CD4-positive, CD25-positive, alpha-beta regulatory T cell (primary cell): ENCODE data around the gene CEP112. TPM values are rescaled to one million over a fixed set of nuclear protein-coding genes. Genes with fewer than 3 reads are reported as not detected.

ENCODE experiments used
- ATAC-seq, 2 donors: fragments of 150-1000 bp; cut with Tn5 transposase; one replicate each; pipeline ENCODE4 v1.10.0; 2021; ENCODE audit warnings: low read depth in 2 of 2, moderate number of reproducible peaks in 2 of 2, moderate library complexity in 1 of 2
- DNase-seq, 3 donors: peaks; one replicate each; pipeline versions ENCODE4 v3.0.0 to v3.0.0-alpha.2; 2012 to 2022; ENCODE audit warnings: mixed read lengths in 1 of 3
- H3K27ac ChIP-seq: one replicate; pipeline ENCODE4 v1.7.0; 2013; ENCODE audit warnings: mild to moderate bottlenecking, low read length; ENCODE audit not compliant: insufficient read depth, poor library complexity, severe bottlenecking
- H3K27me3 ChIP-seq: one replicate; pipeline ENCODE4 v1.7.0; 2013; ENCODE audit warnings: low read length; ENCODE audit not compliant: control insufficient read depth, insufficient read depth
- H3K36me3 ChIP-seq: one replicate; pipeline ENCODE4 v1.7.0; 2013; ENCODE audit warnings: mild to moderate bottlenecking, low read length, moderate library complexity; ENCODE audit not compliant: control insufficient read depth, insufficient read depth
- H3K4me1 ChIP-seq: 2 replicates; pipeline ENCODE4 v1.7.0; 2013; ENCODE audit warnings: mild to moderate bottlenecking, low read length; ENCODE audit not compliant: insufficient read depth, control insufficient read depth, poor library complexity, severe bottlenecking
- H3K4me3 ChIP-seq: one replicate; pipeline ENCODE4 v1.7.0; 2013; ENCODE audit warnings: low read depth, mild to moderate bottlenecking, low read length, moderate library complexity
- H3K9me3 ChIP-seq, 2 experiments: 1 replicate in 1 of 2; 2 replicates in 1 of 2; pipeline ENCODE4 v1.7.0; 2013; ENCODE audit warnings: low read length in 2 of 2, mild to moderate bottlenecking in 1 of 2, moderate library complexity in 1 of 2; ENCODE audit not compliant: control insufficient read depth in 2 of 2
- H3K27ac Mint-ChIP-seq, 3 donors: one replicate each; pipeline ENCODE4 v1.8.0; 2020 to 2022; ENCODE audit warnings: mild to moderate bottlenecking in 3 of 3, mixed read lengths in 3 of 3, moderate library complexity in 2 of 3
- H3K27me3 Mint-ChIP-seq: one replicate; pipeline ENCODE4 v1.8.0; 2022; ENCODE audit warnings: mild to moderate bottlenecking, mixed read lengths
- H3K36me3 Mint-ChIP-seq: one replicate; pipeline ENCODE4 v1.8.0; 2020; ENCODE audit warnings: mixed read lengths
- H3K4me1 Mint-ChIP-seq, 4 donors: one replicate each; pipeline ENCODE4 v1.8.0; 2020 to 2022; ENCODE audit warnings: mixed read lengths in 4 of 4, mild to moderate bottlenecking in 1 of 4
- H3K4me3 Mint-ChIP-seq, 4 donors: one replicate each; pipeline ENCODE4 v1.8.0; 2020 to 2022; ENCODE audit warnings: mild to moderate bottlenecking in 4 of 4, mixed read lengths in 4 of 4, moderate library complexity in 3 of 4
- H3K9me3 Mint-ChIP-seq, 7 donors: one replicate each; pipeline ENCODE4 v1.8.0; 2020 to 2022; ENCODE audit warnings: mixed read lengths in 7 of 7, mild to moderate bottlenecking in 3 of 7, moderate library complexity in 2 of 7
- polyA plus RNA-seq, 4 donors: library from polyadenylated mRNA; unstranded; fragments of 300-500 nt; fragmentation: Illumina TruSeq; gene quantifications; one replicate each; pipeline ENCODE4 v1.2.3, GENCODE V29; 2021
- total RNA-seq: library from RNA; stranded (reverse); gene quantifications from one replicate; pipeline ENCODE4 v1.2.3, GENCODE V29; 2022

Gene CEP112
- total and polyA plus RNA-seq, 5 donors from 2014 or later = 0.15 to 2.3 (median 0.54) TPM; not detected in 1

GRCh38 chr17:66178642-66179041 lies 13.3 kb downstream of the CEP112 start:
- H3K36me3 ChIP-seq = no peaks in the 10 kb centered on the region
- no peaks in the 10 kb centered on the region for H3K4me1 Mint-ChIP-seq
- DNase-seq = no peak
- H3K36me3 Mint-ChIP-seq = no peaks in the 10 kb centered on the region
- H3K9me3 Mint-ChIP-seq = no peaks in the 10 kb centered on the region
- no peak overlapping the region for H3K27ac ChIP-seq
- H3K27me3 ChIP-seq = no peaks in the 10 kb centered on the region
- no peak for ATAC-seq
- H3K4me3 Mint-ChIP-seq = no peak overlapping the region
- H3K9me3 ChIP-seq = no peaks in the 10 kb centered on the region
- H3K27ac Mint-ChIP-seq = no peak overlapping the region
- no peaks in the 10 kb centered on the region for H3K4me1 ChIP-seq
- H3K27me3 Mint-ChIP-seq = peaks cover 4% of the 10 kb centered on the region
- H3K4me3 ChIP-seq = no peak overlapping the region

DNA sequence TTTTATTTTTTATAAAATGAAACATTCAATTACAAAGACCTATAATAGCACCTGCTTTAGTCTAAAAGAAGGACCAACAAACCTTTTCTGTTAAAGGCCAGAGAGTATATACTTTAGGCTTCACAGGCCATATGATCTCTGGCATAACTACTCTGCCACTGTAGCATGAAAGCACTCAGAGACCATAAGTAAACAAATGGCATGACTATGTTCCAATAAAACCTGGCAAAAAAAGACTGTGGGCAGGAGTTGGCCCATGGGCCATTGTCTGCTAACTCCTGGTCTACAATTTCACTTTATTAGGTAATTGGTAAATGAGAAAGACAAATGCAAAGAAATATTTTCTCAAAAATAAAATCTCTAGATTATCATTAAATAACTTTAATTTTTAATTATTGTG lies 14.9 kb downstream of the CEP112 start:
- Mint-ChIP-seq H3K4me1 (no peaks in the 10 kb centered on the region), H3K4me3 (no peak overlapping the region), H3K9me3 (no peaks in the 10 kb centered on the region), H3K27ac (no peak overlapping the region), H3K27me3 (peaks cover 4% of the 10 kb centered on the region), H3K36me3 (no peaks in the 10 kb centered on the region)
- H3K9me3 ChIP-seq = no peaks in the 10 kb centered on the region
- DNase-seq (no peak), ATAC-seq (no peak)
- H3K4me1 ChIP-seq = no peaks in the 10 kb centered on the region
- H3K27ac ChIP-seq = no peak overlapping the region
- H3K4me3 ChIP-seq = no peak overlapping the region
- H3K36me3 ChIP-seq = no peaks in the 10 kb centered on the region
- no peaks in the 10 kb centered on the region for H3K27me3 ChIP-seq

DNA sequence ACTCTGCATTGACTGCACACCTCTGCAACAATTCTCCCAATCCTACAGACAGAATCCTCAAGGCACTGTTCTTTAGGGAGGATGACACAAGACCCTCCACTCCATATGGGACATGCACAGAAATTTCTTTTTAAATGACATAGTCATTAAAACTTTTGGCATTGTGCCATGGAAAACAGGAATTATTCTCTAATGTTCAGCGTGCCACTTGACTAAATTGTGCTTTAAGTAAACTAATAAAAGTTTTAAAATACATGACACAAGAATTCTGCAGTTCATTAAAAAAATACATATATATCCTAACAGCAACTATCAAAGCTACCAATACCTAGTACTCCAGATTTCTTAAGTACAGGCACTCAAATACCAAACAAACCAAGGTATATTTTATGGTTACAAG lies 16.0 kb downstream of the CEP112 start:
- Mint-ChIP-seq H3K27me3 (peaks cover 4% of the 10 kb centered on the region), H3K27ac (no peak overlapping the region), H3K36me3 (no peaks in the 10 kb centered on the region), H3K4me3 (no peak overlapping the region), H3K9me3 (no peaks in the 10 kb centered on the region), H3K4me1 (no peaks in the 10 kb centered on the region)
- H3K36me3 ChIP-seq = no peaks in the 10 kb centered on the region
- H3K4me3 ChIP-seq = no peak overlapping the region
- H3K27me3 ChIP-seq = no peaks in the 10 kb centered on the region
- H3K27ac ChIP-seq = no peak overlapping the region
- no peak for ATAC-seq
- H3K9me3 ChIP-seq = no peaks in the 10 kb centered on the region
- DNase-seq = no peak
- H3K4me1 ChIP-seq = no peaks in the 10 kb centered on the region

DNA sequence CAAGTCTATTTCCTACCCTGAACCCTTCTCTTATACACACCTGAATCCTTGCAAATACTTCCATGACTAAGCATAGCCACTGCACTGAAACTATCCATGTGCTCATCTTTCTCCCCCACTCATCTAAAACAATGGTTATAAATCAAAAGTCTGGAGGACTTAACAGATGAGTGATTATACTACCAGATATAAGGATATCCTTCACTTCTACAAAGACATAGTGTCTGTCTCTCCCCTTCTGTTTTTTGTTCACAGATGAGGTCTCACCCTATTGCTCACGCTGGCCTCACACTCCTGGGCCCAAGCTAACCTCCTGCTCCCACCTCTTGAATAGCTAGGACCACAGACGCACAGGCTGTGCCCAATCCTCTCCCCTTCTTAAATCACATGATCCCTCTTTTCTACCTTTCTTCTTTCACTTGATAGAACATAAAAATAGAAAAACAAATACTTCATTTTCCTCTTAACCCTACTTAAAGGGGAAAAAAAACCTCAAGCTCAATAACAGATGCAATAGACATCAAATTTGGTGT lies 19.2 kb downstream of the CEP112 start:
- Mint-ChIP-seq H3K27ac (peak overlapping the region in 1 of 3 donors; percentile 20), H3K9me3 (peaks cover 0 to 1% (median 0%) of the 10 kb centered on the region in 7 donors)

DNA sequence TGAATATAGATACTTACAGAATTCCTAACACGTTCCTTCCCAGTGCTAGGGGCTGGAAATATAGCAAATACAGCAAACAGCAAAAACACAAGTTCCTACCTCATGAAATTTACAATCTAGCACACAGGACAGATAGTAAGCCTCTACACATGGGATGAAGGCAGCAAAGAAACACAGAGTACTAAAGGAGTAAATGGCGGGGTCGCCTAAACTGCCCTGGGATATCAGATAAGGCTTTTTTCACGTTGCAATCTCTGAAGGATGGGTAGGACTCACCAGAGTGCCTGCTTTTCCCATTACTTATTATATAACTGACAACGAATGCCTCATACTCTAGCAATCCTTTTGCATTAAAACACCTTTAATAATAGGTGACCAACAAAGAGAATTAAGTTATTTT lies 19.8 kb downstream of the CEP112 start:
- H3K4me3 ChIP-seq = no peak overlapping the region
- H3K27me3 ChIP-seq = no peaks in the 10 kb centered on the region
- no peaks in the 10 kb centered on the region for H3K4me1 ChIP-seq
- peaks cover 0 to 1% (median 0%) of the 10 kb centered on the region in 7 donors for H3K9me3 Mint-ChIP-seq
- no peaks in the 10 kb centered on the region for H3K9me3 ChIP-seq
- no peak overlapping the region for H3K27ac ChIP-seq
- no peak overlapping the region for H3K4me3 Mint-ChIP-seq
- no peak overlapping the region for H3K27ac Mint-ChIP-seq
- ATAC-seq (no peak), DNase-seq (no peak)
- H3K36me3 ChIP-seq = no peaks in the 10 kb centered on the region
- no peaks in the 10 kb centered on the region for H3K36me3 Mint-ChIP-seq
- H3K27me3 Mint-ChIP-seq = no peaks in the 10 kb centered on the region
- no peaks in the 10 kb centered on the region for H3K4me1 Mint-ChIP-seq

More for the DNA sequence above, 19.2 kb downstream of the CEP112 start:
- H3K9me3 ChIP-seq = no peaks in the 10 kb centered on the region
- Mint-ChIP-seq H3K4me3 (no peak overlapping the region), H3K4me1 (no peaks in the 10 kb centered on the region), H3K27me3 (peaks cover 2% of the 10 kb centered on the region), H3K36me3 (no peaks in the 10 kb centered on the region)
- H3K4me1 ChIP-seq = no peaks in the 10 kb centered on the region
- no peak overlapping the region for H3K27ac ChIP-seq
- H3K4me3 ChIP-seq = no peak overlapping the region
- DNase-seq = no peak
- no peak for ATAC-seq
- H3K27me3 ChIP-seq = no peaks in the 10 kb centered on the region
- H3K36me3 ChIP-seq = no peaks in the 10 kb centered on the region

DNA sequence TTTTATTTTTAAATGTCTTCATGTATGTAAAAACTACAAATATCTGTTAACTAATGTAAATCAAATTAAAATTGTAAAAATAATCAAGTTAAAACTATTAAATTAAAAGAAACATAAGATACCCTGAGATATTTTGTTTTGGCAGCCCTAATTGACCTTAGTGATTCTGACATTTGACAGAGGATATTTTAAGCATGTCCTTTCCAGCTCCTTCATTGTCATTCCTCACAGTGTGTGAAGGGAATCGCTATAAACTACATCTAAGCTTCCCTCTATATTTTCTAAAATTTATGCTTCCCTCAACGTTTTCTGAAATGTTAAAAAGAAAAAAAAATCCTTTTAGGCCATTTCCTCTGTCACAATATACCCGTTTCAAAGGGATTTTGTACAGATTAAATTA lies 20.2 kb downstream of the CEP112 start:
- DNase-seq = no peak
- Histone ChIP-seq H3K4me1 (no peaks in the 10 kb centered on the region), H3K36me3 (no peaks in the 10 kb centered on the region), H3K27ac (no peak overlapping the region), H3K4me3 (no peak overlapping the region), H3K27me3 (no peaks in the 10 kb centered on the region), H3K9me3 (no peaks in the 10 kb centered on the region)
- Mint-ChIP-seq H3K4me1 (no peaks in the 10 kb centered on the region), H3K36me3 (no peaks in the 10 kb centered on the region), H3K9me3 (peaks cover 0 to 1% (median 0%) of the 10 kb centered on the region in 7 donors), H3K27me3 (no peaks in the 10 kb centered on the region), H3K27ac (no peak overlapping the region), H3K4me3 (no peak overlapping the region)
- ATAC-seq = no peak

GRCh38 chr17:66171172-66171571 lies 20.8 kb downstream of the CEP112 start:
- Histone ChIP-seq H3K9me3 (no peaks in the 10 kb centered on the region), H3K36me3 (no peaks in the 10 kb centered on the region), H3K4me3 (no peak overlapping the region), H3K27me3 (no peaks in the 10 kb centered on the region), H3K27ac (no peak overlapping the region), H3K4me1 (no peaks in the 10 kb centered on the region)
- no peaks in the 10 kb centered on the region for H3K27me3 Mint-ChIP-seq
- DNase-seq (no peak), ATAC-seq (no peak)
- H3K9me3 Mint-ChIP-seq = peaks cover 0 to 1% (median 0%) of the 10 kb centered on the region in 7 donors
- H3K4me3 Mint-ChIP-seq = no peak overlapping the region
- H3K4me1 Mint-ChIP-seq = no peaks in the 10 kb centered on the region
- no peak overlapping the region for H3K27ac Mint-ChIP-seq
- H3K36me3 Mint-ChIP-seq = no peaks in the 10 kb centered on the region

DNA sequence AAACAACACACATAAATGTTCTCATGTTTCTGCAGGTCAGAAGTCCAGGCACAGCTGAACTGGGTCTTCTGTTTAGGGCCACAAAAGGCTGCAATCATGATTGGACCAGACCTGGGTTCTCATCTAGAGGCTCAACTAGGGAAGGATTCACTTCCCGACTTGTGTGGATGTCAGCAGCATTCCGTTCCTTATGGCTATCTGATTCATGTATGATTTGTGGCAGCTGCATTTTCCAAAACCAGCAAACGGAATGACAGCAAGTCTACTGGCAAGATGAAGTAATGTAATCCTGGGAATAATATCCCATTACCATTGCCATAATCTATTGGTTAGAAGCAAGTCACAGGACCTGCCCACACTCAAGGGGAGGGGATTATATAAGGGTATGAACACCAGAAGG lies 22.1 kb downstream of the CEP112 start:
- Histone ChIP-seq H3K36me3 (no peaks in the 10 kb centered on the region), H3K4me1 (no peaks in the 10 kb centered on the region), H3K9me3 (no peaks in the 10 kb centered on the region), H3K4me3 (no peak overlapping the region), H3K27ac (no peak overlapping the region), H3K27me3 (no peaks in the 10 kb centered on the region)
- Mint-ChIP-seq H3K36me3 (no peaks in the 10 kb centered on the region), H3K4me3 (no peak overlapping the region), H3K27ac (no peak overlapping the region), H3K27me3 (no peaks in the 10 kb centered on the region), H3K4me1 (no peaks in the 10 kb centered on the region), H3K9me3 (peaks cover 0 to 1% (median 0%) of the 10 kb centered on the region in 7 donors)
- DNase-seq (no peak), ATAC-seq (no peak)
